K562 (cell line): ENCODE measurements around the gene STAB1.

Experiments
- CBX5 ChIP-seq: IDR thresholded peaks from 2 replicates; pipeline ENCODE4 v1.6.1; 2014; ENCODE audit warnings: low read depth, borderline replicate concordance
- CHD1 ChIP-seq: fragments of 200-600 bp; sonication (generic); IDR thresholded peaks from one replicate; pipeline ENCODE4 v1.6.1; 2012; ENCODE audit warnings: mild to moderate bottlenecking, moderate library complexity, low read length, inconsistent platforms
- CTCF ChIP-seq, 3 experiments: IDR thresholded peaks in 2 of 3; conservative IDR thresholded peaks in 1 of 3; 2 replicates each; pipeline ENCODE4 v1.5.1; 2011 to 2012; ENCODE audit warnings: low read length in 3 of 3, mild to moderate bottlenecking in 3 of 3, control low read depth in 2 of 3, improper control_type of control experiment in 1 of 3, inconsistent platforms in 1 of 3, low read depth in 1 of 3, mixed read lengths in 1 of 3, moderate library complexity in 1 of 3; ENCODE audit not compliant: insufficient read depth in 2 of 3
- NFATC3 ChIP-seq: fragments of 450-650 bp; IDR thresholded peaks from 2 replicates; pipeline ENCODE4 v1.6.1; 2017; ENCODE audit warnings: mild to moderate bottlenecking
- ZNF124 ChIP-seq: sonication (generic); formaldehyde crosslinking; IDR thresholded peaks from 2 replicates; pipeline ENCODE4 v1.8.1; 2022; ENCODE audit warnings: missing genetic modification reagents
- ZNF586 ChIP-seq: fragments of 450-650 bp; formaldehyde crosslinking; conservative IDR thresholded peaks from 2 replicates; pipeline ENCODE4 v1.4.0; 2020; ENCODE audit warnings: mild to moderate bottlenecking, moderate library complexity

- TF ChIP-seq CHD1 (no peak), ZNF586 (CRISPR knock-in tag) (no peak), NFATC3 (no peak), CBX5 (no peak), CTCF (IDR thresholded peaks at IDR 0.05 in 2 of 3, conservative IDR thresholded peaks at IDR 0.05 in 1 of 3; ENCODE audit: insufficient read depth in 2 of 3, low read depth in 1 of 3, low read length in 3 of 3) (no peak), ZNF124 (no peak)
Observed at GRCh38 chr3:52547143-52547542, 52.0 kb downstream of the STAB1 start.
